ENCODE measurements around the gene ATE1.

DNA sequence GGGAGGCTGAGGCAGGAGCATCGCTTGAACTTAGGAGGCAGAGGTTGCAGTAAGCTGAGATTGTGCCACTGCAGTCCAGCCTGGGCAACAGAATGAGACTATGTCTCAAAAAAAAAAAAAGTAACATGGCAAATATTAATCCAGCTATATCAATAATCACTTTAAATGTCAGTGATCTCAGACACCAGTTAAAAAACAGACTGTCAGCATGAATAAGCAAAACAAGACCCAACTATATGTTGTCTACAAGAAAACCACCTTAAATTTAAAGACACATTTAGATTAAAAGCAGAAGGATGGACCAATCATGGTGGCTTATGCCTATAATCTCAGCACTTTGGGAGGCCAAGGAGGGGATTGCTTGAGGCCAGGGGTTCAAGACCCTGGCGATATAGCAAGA is 8.5 kb upstream of the ATE1 start:
- TF ChIP-seq, protein P1, sequence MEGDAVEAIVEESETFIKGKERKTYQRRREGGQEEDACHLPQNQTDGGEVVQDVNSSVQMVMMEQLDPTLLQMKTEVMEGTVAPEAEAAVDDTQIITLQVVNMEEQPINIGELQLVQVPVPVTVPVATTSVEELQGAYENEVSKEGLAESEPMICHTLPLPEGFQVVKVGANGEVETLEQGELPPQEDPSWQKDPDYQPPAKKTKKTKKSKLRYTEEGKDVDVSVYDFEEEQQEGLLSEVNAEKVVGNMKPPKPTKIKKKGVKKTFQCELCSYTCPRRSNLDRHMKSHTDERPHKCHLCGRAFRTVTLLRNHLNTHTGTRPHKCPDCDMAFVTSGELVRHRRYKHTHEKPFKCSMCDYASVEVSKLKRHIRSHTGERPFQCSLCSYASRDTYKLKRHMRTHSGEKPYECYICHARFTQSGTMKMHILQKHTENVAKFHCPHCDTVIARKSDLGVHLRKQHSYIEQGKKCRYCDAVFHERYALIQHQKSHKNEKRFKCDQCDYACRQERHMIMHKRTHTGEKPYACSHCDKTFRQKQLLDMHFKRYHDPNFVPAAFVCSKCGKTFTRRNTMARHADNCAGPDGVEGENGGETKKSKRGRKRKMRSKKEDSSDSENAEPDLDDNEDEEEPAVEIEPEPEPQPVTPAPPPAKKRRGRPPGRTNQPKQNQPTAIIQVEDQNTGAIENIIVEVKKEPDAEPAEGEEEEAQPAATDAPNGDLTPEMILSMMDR (IDR thresholded peaks at IDR 0.05), result no peak
- TF ChIP-seq EP300 (IDR thresholded peaks at IDR 0.05) (no peak), POLR2AphosphoS5 (IDR thresholded peaks at IDR 0.05) (no peak), POLR2A (IDR thresholded peaks at IDR 0.05) (no peak)

Measured in sigmoid colon (tissue), 4 donors.